Stimulated activated CD4-positive, alpha-beta T cell treated with anti-CD3 and anti-CD28 coated beads, Interleukin-2, amount 100 ng/mL, for 24 hours (primary cell): ENCODE results near the gene RNU6-9.
"Not testable (repeated sequence)": the region's sequence is repeated elsewhere in the genome, so short reads cannot be mapped to it uniquely, and the experiment has no call there.

Source experiments
- DNase-seq, 2 donors: peaks; one replicate each; pipeline ENCODE4 v3.0.0-alpha.2; 2020

Gene RNU6-9

GRCh38 chr19:878751-879561, 14.3 kb upstream of the RNU6-9 start:
- not testable (repeated sequence) for DNase-seq

DNA sequence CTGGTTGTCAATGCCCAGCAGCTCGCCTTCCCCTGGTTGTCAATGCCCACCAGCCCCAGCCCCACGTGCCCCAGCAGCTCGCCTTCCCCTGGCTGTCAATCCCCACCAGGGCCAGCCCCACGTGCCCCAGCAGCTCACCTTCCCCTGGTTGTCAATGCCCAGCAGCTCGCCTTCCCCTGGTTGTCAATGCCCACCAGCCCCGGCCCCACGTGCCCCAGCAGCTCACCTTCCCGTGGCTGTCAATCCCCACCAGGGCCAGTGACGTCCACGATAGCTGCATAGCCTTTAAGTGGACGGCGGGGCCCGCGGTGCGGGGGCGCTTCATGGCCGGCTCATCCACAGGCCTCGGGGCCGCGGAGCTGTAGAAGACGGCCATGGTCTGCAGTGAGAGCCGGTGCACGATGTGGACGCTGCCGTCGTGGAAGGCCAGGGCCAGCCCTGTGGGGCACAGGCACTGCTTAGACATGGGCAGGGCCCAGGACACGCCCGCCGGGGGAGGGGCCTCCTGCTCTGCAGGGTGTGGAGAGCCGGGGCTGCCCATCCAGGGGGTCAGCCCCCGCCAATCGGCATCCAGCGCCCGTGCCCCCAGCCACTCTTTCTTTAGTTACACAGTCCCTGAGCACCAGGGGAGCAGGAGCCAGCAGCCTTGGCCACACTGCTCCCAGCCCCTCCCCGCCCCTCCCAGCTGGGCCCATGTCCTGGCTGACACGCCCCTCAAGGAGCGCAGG, 13.4 kb upstream of the RNU6-9 start:
- no peak for DNase-seq

- no peak for DNase-seq
Observed at GRCh38 chr19:881385-882071, 11.8 kb upstream of the RNU6-9 start.

DNA sequence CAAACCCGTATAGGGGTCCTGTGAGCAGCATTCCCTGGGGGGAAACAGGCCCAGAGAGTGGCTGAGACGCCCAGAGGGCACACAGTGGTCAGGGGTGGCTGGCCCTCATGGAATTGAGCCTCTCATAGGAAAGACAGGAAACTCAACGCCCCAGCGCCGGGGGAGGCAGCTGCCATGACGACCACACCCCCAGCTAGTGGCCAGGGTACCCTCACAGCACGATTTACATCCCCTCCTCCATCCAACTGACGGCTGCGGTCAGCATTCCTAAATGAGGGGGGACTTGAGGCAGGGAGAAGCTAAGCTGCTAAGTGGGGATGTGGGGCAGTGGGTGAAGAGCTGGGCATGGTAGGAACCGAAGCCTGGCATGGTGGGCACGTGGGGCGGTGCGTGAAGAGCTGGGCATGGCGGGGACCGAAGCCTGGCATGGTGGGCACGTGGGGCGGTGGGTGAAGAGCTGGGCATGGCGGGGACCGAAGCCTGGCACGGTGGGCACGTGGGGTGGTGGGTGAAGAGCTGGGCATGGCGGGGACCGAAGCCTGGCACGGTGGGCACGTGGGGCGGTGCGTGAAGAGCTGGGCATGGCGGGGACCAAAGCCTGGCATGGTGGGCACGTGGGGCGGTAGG, 10.3 kb upstream of the RNU6-9 start:
- no peak for DNase-seq

- DNase-seq = no peak
Observed at GRCh38 chr19:883661-884211, 9.5 kb upstream of the RNU6-9 start.

DNA sequence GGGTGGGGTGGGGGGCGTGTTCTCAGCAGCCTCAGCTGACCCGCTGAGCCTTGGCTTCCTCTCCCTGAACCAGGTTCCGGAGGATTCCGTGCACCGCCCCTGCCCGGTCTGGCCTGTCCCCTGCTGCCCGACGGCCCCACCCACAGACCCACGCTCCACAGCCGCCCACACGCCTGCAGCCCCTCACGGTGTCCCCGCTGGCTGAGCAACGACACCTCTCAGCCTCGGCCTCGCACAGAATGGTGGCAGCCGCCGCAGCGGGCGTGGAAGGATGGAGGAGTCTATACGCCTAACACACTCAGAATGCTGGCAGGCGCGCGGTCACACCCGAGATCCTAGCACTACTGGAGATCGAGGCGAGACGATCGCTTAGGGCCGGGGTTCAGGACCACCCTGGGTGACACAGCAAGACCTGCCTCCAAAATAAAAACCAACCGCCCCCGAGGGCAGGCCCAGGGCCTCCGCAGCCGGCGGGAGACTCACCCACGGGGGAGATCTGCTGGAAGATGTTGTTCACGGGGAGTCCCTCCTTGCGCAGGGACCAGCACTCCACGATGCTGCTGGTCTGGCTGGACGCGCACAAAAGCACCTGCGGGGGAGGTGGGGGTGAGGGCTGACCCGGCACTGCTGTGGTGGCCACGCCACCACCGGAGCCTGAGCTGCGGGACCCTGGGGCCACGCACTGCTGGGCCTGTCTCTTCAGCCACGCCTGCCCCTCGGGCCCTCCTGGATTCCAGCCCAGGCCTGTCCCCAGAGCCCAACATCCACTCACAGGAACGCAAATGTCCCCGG, 8.7 kb upstream of the RNU6-9 start:
- DNase-seq = no peak

- no peak for DNase-seq
Observed at GRCh38 chr19:885536-886224, 7.6 kb upstream of the RNU6-9 start.

DNA sequence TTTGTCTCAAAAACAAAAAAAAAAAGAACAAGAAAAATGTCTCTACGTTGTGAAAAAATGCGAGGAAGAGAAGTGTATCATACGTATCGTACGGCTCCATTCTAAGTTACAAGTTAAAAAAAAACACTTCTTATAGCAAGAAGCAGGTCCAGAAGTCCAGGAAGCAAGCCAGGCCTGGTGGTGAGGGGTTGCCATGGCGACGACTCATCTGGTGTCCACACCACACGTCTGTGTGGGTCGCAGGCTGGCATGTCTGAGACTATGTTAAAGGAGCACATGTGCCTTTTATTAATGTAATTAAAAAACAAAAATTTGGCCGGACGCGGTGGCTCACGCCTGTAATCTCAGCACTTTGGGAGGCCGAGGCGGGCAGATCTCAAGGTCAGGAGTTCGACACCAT, 6.2 kb upstream of the RNU6-9 start:
- DNase-seq = no peak

DNA sequence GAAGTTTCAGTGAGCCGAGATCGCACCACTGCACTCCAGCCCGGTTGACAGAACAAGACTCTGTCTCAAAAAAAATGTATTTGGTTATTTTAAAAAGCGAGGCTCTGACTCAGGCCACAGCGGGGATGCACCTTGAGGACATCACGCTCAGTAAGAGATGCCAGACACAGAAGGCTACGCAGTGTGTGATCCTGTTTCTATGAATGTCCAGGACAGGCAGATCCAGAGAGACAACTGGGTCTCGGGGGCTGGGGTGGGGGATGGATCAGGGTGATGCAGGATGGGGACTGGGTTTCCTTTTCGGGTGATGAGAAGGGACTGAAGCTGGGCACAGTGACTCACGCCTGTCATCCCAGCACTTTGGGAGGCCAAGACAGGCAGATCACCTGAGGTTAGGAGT, 5.7 kb upstream of the RNU6-9 start:
- DNase-seq = no peak

GRCh38 chr19:888581-889385, 4.5 kb upstream of the RNU6-9 start:
- DNase-seq = peak in 1 of 2 donors; percentile 46

GRCh38 chr19:889662-890295, 3.5 kb upstream of the RNU6-9 start:
- no peak for DNase-seq

DNA sequence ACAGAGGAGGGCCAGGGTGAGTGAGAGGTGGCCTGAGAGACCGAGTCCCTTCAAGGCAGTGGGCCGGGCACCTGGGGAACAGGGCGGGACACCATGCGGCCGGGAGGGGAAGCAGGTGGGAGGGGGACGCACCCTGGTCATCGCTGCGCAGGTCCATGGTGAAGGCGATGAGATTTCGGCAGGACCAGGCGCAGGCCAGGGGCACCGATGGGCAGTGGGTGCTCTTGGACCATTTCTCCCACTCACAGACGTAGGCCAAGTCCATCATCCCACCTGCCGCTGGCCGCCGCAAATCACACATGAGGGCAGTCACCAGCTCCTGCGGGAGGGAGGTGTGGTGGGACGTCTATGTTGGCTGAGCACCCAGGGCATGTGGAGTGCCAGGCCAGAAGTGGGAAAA, 2.5 kb upstream of the RNU6-9 start:
- DNase-seq = no peak

- not testable (repeated sequence) for DNase-seq
Observed at GRCh38 chr19:891421-892200, 1.7 kb upstream of the RNU6-9 start.

DNA sequence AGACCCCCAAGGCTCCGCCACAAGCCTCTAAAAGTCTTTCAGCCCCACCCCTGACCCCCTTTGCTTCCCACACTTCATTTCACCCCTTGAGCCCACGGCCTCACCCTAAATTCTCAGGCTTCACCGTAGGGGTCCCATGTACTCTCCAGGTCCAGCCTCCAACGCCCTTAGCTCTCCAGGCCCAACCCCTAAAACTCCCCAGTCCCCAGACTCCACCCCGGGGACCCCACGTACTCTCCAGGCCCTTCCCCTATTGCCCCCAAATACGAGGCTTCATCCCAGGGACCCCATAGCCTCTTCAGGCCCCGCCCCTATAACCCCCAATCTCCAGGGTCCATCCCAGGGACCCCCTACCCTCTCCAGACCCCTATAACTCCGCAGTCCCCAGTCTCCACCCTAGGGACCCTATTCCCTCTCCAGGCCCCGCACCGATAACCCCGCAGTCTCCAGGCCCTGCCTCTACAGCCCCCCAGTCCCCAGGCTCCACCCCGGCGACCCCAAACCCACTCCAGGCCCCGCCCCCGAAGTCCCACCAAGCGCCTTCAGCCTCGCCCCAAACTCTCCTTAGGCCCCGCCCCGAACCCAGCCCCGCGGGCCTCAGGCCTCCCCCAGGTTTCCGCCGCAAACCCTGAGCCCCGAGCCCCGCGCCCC, 916 bp upstream of the RNU6-9 start:
- no peak for DNase-seq

DNA sequence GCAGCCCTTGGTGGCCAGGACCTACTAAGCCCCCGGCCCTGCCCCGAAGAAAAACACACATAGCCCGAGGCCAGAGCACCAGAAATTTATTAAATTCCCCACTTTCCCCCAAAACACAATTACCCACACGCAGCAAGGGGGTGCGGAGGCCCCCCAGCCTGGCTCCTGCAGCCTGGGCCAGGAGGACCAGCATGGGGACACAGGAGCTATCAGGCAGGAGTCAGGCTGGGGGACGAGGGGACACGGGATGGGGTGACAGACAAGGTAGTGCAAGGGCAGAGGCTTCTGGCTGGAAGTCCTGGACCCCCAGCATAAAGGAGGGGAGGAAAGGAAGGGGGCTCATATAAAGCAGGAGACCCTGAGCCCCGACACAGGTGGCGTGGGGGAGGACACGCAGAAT, 3.1 kb downstream of the RNU6-9 start:
- no peak for DNase-seq

- DNase-seq = no peak
Observed at GRCh38 chr19:896999-897398, 3.7 kb downstream of the RNU6-9 start.

DNA sequence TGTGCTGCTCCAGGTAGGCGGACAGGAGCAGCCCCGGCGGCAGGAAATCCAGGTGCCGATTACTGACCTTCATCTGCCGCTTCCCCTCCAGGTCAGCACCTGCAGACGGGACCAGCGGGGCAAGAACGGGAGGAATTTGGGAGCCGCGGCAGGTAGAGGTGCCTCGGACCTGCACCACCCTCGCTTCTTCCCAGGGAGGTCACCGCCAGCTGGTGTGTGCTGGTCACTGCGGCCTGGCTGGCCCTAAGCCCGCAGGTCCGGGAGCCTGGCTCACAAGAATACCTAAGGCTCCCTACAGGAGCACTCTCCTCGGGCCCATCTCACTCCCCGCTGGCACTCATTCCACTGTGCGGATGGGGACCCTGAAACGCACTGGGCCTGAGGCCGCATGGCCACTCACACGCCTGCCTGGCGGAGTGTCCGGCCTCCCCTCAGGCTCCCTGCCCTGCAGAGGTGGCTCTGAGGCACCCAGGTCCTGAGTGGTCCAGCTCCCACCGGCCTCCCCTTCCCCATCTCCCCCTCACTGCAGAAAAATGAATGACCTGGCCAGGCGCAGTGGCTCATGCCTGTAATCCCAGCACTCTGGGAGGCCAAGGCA, 4.3 kb downstream of the RNU6-9 start:
- no peak for DNase-seq

DNA sequence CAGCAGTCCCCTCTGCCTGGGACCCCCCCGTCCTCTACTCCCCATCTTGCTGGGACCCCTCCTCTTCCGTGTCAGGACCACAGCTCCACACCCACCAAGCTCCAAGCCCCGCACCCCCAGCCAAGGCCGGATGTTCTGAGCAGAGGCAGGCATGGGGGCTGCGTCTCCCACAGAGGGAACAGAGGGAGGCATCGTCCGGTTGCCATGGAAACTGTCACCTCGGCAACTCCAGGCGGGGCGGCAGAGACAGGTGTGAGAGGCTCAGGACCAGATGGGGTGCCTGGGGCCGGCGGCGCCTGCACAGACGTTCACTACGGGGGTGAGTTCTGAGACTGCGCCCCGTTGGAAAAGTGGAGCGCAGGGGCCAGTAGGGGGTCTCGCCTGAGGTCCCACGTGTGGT, 5.4 kb downstream of the RNU6-9 start:
- peak in 1 of 2 donors; percentile 43 for DNase-seq
